Effector memory CD8-positive, alpha-beta T cell (primary cell): ENCODE measurements around the gene DDX6.
A peak's percentile ranks its signal among the peaks of the same experiment; 100 is the strongest.
"Not testable (repeated sequence)": the region's sequence is repeated elsewhere in the genome, so short reads cannot be mapped to it uniquely, and the experiment has no call there.

Experiments used
- ATAC-seq: fragments of 150-1000 bp; cut with Tn5 transposase; replicated peaks from 2 replicates; pipeline ENCODE4 v1.10.0; 2021; ENCODE audit warnings: mild to moderate bottlenecking, moderate library complexity
- DNase-seq, 3 experiments: peaks; one replicate each; pipeline ENCODE4 v3.0.0; 2021
- H3K27ac Mint-ChIP-seq, 2 donors: one replicate each; pipeline ENCODE4 v1.8.0; 2022; ENCODE audit warnings: mild to moderate bottlenecking in 2 of 2, mixed read lengths in 2 of 2, moderate library complexity in 2 of 2
- H3K27me3 Mint-ChIP-seq, 2 donors: one replicate each; pipeline ENCODE4 v1.8.0; 2022; ENCODE audit warnings: mixed read lengths in 2 of 2
- H3K36me3 Mint-ChIP-seq: one replicate; pipeline ENCODE4 v1.8.0; 2022; ENCODE audit warnings: mild to moderate bottlenecking, moderate library complexity, mixed read lengths; ENCODE audit not compliant: insufficient read depth
- H3K4me1 Mint-ChIP-seq, 2 donors: one replicate each; pipeline ENCODE4 v1.8.0; 2022; ENCODE audit warnings: low read depth in 2 of 2, mixed read lengths in 2 of 2
- H3K4me3 Mint-ChIP-seq, 2 donors: one replicate each; pipeline ENCODE4 v1.8.0; 2022; ENCODE audit warnings: mild to moderate bottlenecking in 2 of 2, mixed read lengths in 2 of 2, moderate library complexity in 2 of 2
- H3K9me3 Mint-ChIP-seq, 2 donors: one replicate each; pipeline ENCODE4 v1.8.0; 2022; ENCODE audit warnings: mixed read lengths in 2 of 2

The DDX6 gene

GRCh38 chr11:118783724-118784495 is 7.1 kb downstream of the DDX6 start:
- no peak for ATAC-seq
- H3K4me1 Mint-ChIP-seq: peaks cover 24 to 43% of the 10 kb centered on the region in 2 donors

GRCh38 chr11:118783324-118783723 is 7.6 kb downstream of the DDX6 start:
- peaks cover 27 to 49% of the 10 kb centered on the region in 2 donors for H3K4me1 Mint-ChIP-seq
- H3K4me3 Mint-ChIP-seq: peak overlapping the region; percentile 33 to 71
- H3K36me3 Mint-ChIP-seq: peaks cover 88% of the 10 kb centered on the region
- not testable (repeated sequence) for H3K9me3 Mint-ChIP-seq, DNase-seq, ATAC-seq, H3K27me3 Mint-ChIP-seq
- peak overlapping the region in 1 of 2 donors; percentile 80 for H3K27ac Mint-ChIP-seq

More at GRCh38 chr11:118783724-118784495, 7.1 kb downstream of the DDX6 start:
- peaks cover 86% of the 10 kb centered on the region for H3K36me3 Mint-ChIP-seq
- H3K27ac Mint-ChIP-seq: peak overlapping the region; percentile 29 to 71
- H3K4me3 Mint-ChIP-seq: peak overlapping the region; percentile 34 to 71
- H3K9me3 Mint-ChIP-seq: no peaks in the 10 kb centered on the region
- no peaks in the 10 kb centered on the region for H3K27me3 Mint-ChIP-seq
- DNase-seq: no peak

GRCh38 chr11:118778898-118779297 is 12.1 kb downstream of the DDX6 start:
- H3K27ac Mint-ChIP-seq: peak overlapping the region in 1 of 2 donors; percentile 41
- peaks cover 31 to 55% of the 10 kb centered on the region in 2 donors for H3K4me1 Mint-ChIP-seq
- H3K9me3 Mint-ChIP-seq: no peaks in the 10 kb centered on the region
- H3K27me3 Mint-ChIP-seq: no peaks in the 10 kb centered on the region
- H3K4me3 Mint-ChIP-seq: no peak overlapping the region
- H3K36me3 Mint-ChIP-seq: peaks cover 95% of the 10 kb centered on the region
- DNase-seq (no peak), ATAC-seq (no peak)

GRCh38 chr11:118774032-118774431 is 16.9 kb downstream of the DDX6 start:
- peak overlapping the region; percentile 84 to 87 for H3K27ac Mint-ChIP-seq
- peaks cover 96% of the 10 kb centered on the region for H3K36me3 Mint-ChIP-seq
- DNase-seq (no peak), ATAC-seq (no peak)
- H3K27me3 Mint-ChIP-seq: no peaks in the 10 kb centered on the region
- H3K4me1 Mint-ChIP-seq: peaks cover 50 to 83% of the 10 kb centered on the region in 2 donors
- no peaks in the 10 kb centered on the region for H3K9me3 Mint-ChIP-seq
- H3K4me3 Mint-ChIP-seq: peak overlapping the region; percentile 12 to 68

- no peak for DNase-seq
- peak overlapping the region; percentile 84 to 87 for H3K27ac Mint-ChIP-seq
- H3K9me3 Mint-ChIP-seq: no peaks in the 10 kb centered on the region
- ATAC-seq: no peak
- H3K4me1 Mint-ChIP-seq: peaks cover 50 to 81% of the 10 kb centered on the region in 2 donors
- H3K36me3 Mint-ChIP-seq: peaks cover 96% of the 10 kb centered on the region
- no peaks in the 10 kb centered on the region for H3K27me3 Mint-ChIP-seq
- peak overlapping the region; percentile 61 to 68 for H3K4me3 Mint-ChIP-seq
These were observed 19.2 kb downstream of the DDX6 start for GRCh38 chr11:118771547-118772288.

- peaks cover 94% of the 10 kb centered on the region for H3K36me3 Mint-ChIP-seq
- ATAC-seq: no peak
These were observed 22.3 kb downstream of the DDX6 start for GRCh38 chr11:118768690-118769089.

GRCh38 chr11:118766035-118766434 is 24.9 kb downstream of the DDX6 start:
- ATAC-seq (no peak), DNase-seq (no peak)
- Mint-ChIP-seq H3K4me3 (no peak overlapping the region), H3K4me1 (peaks cover 19 to 51% of the 10 kb centered on the region in 2 donors), H3K36me3 (peaks cover 98% of the 10 kb centered on the region), H3K27me3 (no peaks in the 10 kb centered on the region), H3K9me3 (no peaks in the 10 kb centered on the region), H3K27ac (peak overlapping the region; percentile 59 to 73)

More at GRCh38 chr11:118768690-118769089, 22.3 kb downstream of the DDX6 start:
- Mint-ChIP-seq H3K9me3 (no peaks in the 10 kb centered on the region), H3K4me3 (peak overlapping the region; percentile 40 to 68), H3K4me1 (peaks cover 41 to 67% of the 10 kb centered on the region in 2 donors), H3K27me3 (no peaks in the 10 kb centered on the region), H3K27ac (peak overlapping the region; percentile 73 to 80)
- no peak for DNase-seq

- Mint-ChIP-seq H3K4me1 (peaks cover 12 to 43% of the 10 kb centered on the region in 2 donors), H3K36me3 (peaks cover 98% of the 10 kb centered on the region), H3K27ac (peak overlapping the region in 1 of 2 donors; percentile 59)
- ATAC-seq, H3K27me3 Mint-ChIP-seq, H3K9me3 Mint-ChIP-seq, H3K4me3 Mint-ChIP-seq, DNase-seq: not testable (repeated sequence)
These were observed 25.8 kb downstream of the DDX6 start for GRCh38 chr11:118765095-118765691.

- Mint-ChIP-seq H3K27me3 (no peaks in the 10 kb centered on the region), H3K27ac (peak overlapping the region in 1 of 2 donors; percentile 72), H3K4me1 (peaks cover 4 to 29% of the 10 kb centered on the region in 2 donors), H3K36me3 (peaks cover 98% of the 10 kb centered on the region), H3K9me3 (no peaks in the 10 kb centered on the region), H3K4me3 (no peak overlapping the region)
- DNase-seq (no peak), ATAC-seq (no peak)
These were observed 27.9 kb downstream of the DDX6 start for GRCh38 chr11:118763041-118763440.

- H3K27ac Mint-ChIP-seq, H3K4me3 Mint-ChIP-seq, H3K27me3 Mint-ChIP-seq, ATAC-seq, DNase-seq, H3K9me3 Mint-ChIP-seq: not testable (repeated sequence)
- Mint-ChIP-seq H3K36me3 (peaks cover 98% of the 10 kb centered on the region), H3K4me1 (peaks cover 2 to 23% of the 10 kb centered on the region in 2 donors)
These were observed 29.0 kb downstream of the DDX6 start for GRCh38 chr11:118761981-118762380.

- Mint-ChIP-seq H3K36me3 (peaks cover 100% of the 10 kb centered on the region), H3K27me3 (no peaks in the 10 kb centered on the region), H3K9me3 (no peaks in the 10 kb centered on the region)
These were observed 33.0 kb downstream of the DDX6 start for GRCh38 chr11:118757876-118758399.

GRCh38 chr11:118752654-118753053 is 38.3 kb downstream of the DDX6 start:
- no peak for DNase-seq
- ATAC-seq: no peak
- H3K36me3 Mint-ChIP-seq: peaks cover 92% of the 10 kb centered on the region
- H3K9me3 Mint-ChIP-seq: no peaks in the 10 kb centered on the region
- H3K27me3 Mint-ChIP-seq: no peaks in the 10 kb centered on the region
- peak overlapping the region in 1 of 2 donors; percentile 72 for H3K27ac Mint-ChIP-seq
- no peak overlapping the region for H3K4me3 Mint-ChIP-seq
- peaks cover 2 to 14% of the 10 kb centered on the region in 2 donors for H3K4me1 Mint-ChIP-seq

More at GRCh38 chr11:118757876-118758399, 33.0 kb downstream of the DDX6 start:
- DNase-seq: no peak
- ATAC-seq: no peak
- peaks cover 0 to 8% of the 10 kb centered on the region in 2 donors for H3K4me1 Mint-ChIP-seq
- H3K4me3 Mint-ChIP-seq: no peak overlapping the region
- no peak overlapping the region for H3K27ac Mint-ChIP-seq

- no peaks in the 10 kb centered on the region for H3K27me3 Mint-ChIP-seq
- H3K9me3 Mint-ChIP-seq: no peaks in the 10 kb centered on the region
- no peak for DNase-seq
- ATAC-seq: no peak
- no peak overlapping the region for H3K4me3 Mint-ChIP-seq
- H3K36me3 Mint-ChIP-seq: peaks cover 70% of the 10 kb centered on the region
- peaks cover 2 to 22% of the 10 kb centered on the region in 2 donors for H3K4me1 Mint-ChIP-seq
- H3K27ac Mint-ChIP-seq: peak overlapping the region; percentile 28 to 59
These were observed 41.5 kb downstream of the DDX6 start for GRCh38 chr11:118749429-118749828.
